Testis (tissue), 2 donors: ENCODE measurements around the gene CPAMD8.

ENCODE experiments used
- POLR2A ChIP-seq: fragments of 450-650 bp; IDR thresholded peaks from one replicate; pipeline ENCODE4 v1.6.1; 2017; ENCODE audit warnings: antibody characterized with exemption, mild to moderate bottlenecking, moderate library complexity
- TF ChIP-seq, protein P1 (sequence below), 3 experiments: fragments of 450-650 bp in 2 of 3; fragments of 200-600 bp in 1 of 3; sonication (generic) in 1 of 3; IDR thresholded peaks; one replicate each; pipeline ENCODE4 v1.5.1; 2016 to 2019; ENCODE audit warnings: antibody characterized with exemption in 3 of 3, mild to moderate bottlenecking in 2 of 3, moderate library complexity in 1 of 3

DNA sequence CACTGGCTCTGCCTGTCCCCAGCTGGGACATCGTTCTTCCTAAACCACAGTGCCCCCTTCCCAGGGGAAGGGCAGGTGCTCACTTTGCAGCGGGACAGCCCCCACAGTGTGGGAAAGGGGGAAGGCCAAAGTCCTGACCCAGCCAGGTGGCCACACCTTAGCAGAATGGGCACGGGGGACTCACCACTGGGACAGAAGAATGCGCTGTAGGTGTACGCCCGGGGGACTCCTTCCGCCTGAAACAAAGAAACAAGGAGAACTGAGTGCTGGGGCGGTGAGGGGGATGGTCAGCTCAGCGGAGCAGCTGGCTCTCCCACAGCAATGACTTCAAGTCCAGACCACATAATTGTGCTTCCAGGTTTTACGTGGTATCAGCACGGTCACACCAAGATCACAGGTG lies 88.4 kb downstream of the CPAMD8 start:
- TF ChIP-seq, protein P1, sequence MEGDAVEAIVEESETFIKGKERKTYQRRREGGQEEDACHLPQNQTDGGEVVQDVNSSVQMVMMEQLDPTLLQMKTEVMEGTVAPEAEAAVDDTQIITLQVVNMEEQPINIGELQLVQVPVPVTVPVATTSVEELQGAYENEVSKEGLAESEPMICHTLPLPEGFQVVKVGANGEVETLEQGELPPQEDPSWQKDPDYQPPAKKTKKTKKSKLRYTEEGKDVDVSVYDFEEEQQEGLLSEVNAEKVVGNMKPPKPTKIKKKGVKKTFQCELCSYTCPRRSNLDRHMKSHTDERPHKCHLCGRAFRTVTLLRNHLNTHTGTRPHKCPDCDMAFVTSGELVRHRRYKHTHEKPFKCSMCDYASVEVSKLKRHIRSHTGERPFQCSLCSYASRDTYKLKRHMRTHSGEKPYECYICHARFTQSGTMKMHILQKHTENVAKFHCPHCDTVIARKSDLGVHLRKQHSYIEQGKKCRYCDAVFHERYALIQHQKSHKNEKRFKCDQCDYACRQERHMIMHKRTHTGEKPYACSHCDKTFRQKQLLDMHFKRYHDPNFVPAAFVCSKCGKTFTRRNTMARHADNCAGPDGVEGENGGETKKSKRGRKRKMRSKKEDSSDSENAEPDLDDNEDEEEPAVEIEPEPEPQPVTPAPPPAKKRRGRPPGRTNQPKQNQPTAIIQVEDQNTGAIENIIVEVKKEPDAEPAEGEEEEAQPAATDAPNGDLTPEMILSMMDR (IDR thresholded peaks at IDR 0.05), result no peak
- TF ChIP-seq POLR2A, result no peak
